GM18858 (cell line): Measurements from ENCODE around the gene BOLA2B.
"Not testable (repeated sequence)": the region's sequence is repeated elsewhere in the genome, so short reads cannot be mapped to it uniquely, and the experiment has no call there.

Experiments
- ATAC-seq: cut with Tn5 transposase; IDR thresholded peaks from one replicate; pipeline ENCODE4 v1.9.1; 2021; ENCODE audit not compliant: unreplicated experiment

Gene BOLA2B

GRCh38 chr16:30184891-30185682 lies 8.4 kb downstream of the BOLA2B start:
- no peak for ATAC-seq

- no peak for ATAC-seq
Measured at GRCh38 chr16:30184096-30184890, 9.2 kb downstream of the BOLA2B start.

GRCh38 chr16:30183233-30184095 lies 10.0 kb downstream of the BOLA2B start, which contains the start of gene CORO1A:
Gene CORO1A (plus strand): TSS chr16:30183602. CDS start chr16:30185210, 1,608 bp downstream.
- ATAC-seq = no peak

DNA sequence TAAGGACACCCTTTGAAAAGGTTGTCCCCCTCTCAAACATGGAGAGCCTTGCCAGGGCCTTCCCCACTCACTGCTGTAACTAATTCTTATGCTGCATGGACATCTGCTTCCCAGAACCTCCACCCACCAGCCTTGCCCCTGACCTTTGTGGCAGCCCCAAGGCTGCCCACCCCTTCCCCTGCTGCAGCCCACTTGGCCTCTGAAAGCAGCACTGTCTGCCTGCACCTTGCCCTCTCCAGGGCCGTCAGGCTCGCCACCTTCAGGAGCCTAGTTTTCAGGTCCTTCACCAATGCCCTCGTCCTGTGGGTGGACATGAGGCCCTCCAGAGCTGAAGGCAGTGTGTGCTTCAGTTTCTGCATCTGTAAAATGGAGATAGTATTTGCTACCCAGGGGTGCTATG lies 12.7 kb downstream of the BOLA2B start:
- ATAC-seq = no peak

- ATAC-seq = no peak
Measured at GRCh38 chr16:30179931-30180330, 13.5 kb downstream of the BOLA2B start.

- ATAC-seq = no peak
Measured at GRCh38 chr16:30179195-30179594, 14.3 kb downstream of the BOLA2B start.

GRCh38 chr16:30176876-30177275 lies 16.6 kb downstream of the BOLA2B start:
- ATAC-seq = not testable (repeated sequence)

- ATAC-seq = no peak
Measured at GRCh38 chr16:30173054-30173453, 20.4 kb downstream of the BOLA2B start.

GRCh38 chr16:30170145-30170544 lies 23.3 kb downstream of the BOLA2B start:
- ATAC-seq = not testable (repeated sequence)

GRCh38 chr16:30169416-30169815 lies 24.1 kb downstream of the BOLA2B start:
- ATAC-seq = not testable (repeated sequence)

GRCh38 chr16:30168746-30169145 lies 24.7 kb downstream of the BOLA2B start:
- not testable (repeated sequence) for ATAC-seq

DNA sequence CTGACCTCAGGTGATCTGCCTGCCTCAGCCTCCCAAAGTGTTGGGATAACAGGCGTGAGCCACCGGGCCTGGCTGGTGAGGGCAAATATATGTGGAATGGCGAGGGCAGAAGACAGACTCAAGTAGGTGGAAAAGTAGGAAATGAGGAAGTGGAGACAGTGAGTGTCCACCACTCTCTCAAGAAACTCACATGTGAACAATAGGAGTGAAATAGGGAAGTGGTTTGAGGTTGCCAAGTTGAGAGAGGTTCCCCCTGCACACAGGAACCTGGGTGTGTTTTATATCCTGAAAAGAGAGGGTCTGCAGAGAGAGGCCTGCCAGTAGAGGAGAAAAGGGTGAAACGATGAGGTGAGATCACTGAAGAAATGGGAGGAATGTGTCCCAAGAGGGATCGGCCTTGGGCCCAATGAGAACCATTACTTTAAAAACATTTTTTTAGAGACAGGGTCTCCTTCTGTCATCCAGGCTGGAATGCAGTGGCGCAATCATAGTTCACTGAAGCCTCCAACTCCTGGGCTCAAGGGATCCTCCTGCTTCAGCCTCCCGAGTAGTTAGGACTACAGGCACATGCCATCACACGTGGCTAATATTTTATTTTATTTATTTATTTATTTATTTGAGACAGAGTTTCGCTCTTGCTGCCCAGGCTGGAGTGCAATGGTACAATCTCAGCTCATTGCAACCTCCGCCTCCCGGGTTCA lies 27.1 kb downstream of the BOLA2B start:
- ATAC-seq = no peak

GRCh38 chr16:30163538-30163937 lies 29.9 kb downstream of the BOLA2B start:
- ATAC-seq = no peak

DNA sequence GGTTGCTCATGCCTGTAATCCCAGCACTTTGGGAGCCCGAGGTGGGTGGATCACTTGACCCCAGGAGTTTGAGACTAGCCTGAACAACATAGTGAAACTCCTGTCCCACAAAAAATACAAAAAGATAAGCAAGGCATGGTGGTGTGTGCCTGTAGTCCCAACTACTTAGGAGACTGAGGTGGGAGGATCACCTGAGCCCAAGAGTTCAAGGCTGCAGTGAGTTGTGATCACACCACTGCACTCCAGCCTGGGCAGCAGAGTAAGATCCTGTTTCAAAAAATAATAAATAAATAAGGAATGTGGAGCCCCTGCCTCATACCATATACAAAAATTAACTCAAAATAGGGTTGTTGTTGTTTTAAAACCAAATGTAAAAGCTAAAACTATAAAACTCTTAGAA lies 36.3 kb downstream of the BOLA2B start:
- ATAC-seq = no peak

DNA sequence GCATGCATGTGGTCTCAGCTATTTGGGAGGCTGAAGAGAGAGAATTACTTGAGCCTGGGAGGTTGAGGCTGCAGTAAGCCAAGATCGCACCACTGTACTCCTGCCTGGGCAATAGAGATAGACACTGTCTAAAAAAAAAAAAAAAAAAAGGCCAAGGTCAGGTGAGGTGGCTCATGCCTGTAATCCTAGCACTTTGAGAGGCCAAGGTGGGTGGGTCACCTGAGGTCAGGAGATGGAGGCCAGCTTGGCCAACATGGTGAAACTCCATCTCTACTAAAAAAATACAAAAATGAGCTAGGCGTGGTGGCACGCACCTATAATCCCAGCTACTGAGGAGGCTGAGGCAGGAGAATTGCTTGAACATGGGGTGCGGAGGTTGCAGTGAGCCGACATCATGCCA lies 38.3 kb downstream of the BOLA2B start:
- no peak for ATAC-seq

DNA sequence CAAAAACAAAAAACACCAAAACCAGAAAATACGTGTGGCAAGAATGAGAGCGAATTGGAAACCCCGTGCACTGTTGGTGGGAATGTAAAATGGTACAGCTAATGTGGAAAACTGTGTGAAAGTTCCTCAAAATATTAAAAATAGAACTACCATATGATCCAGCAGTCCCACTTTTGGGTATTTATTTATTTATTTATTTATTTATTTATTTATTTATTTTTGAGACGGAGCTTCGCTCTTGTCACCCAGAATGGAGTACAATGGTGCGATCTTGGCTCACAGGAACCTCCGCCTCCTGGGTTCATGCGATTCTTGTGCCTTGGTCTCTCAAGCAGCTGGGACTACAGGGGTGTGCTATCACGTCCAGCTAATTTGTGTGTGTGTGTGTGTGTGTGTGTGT lies 40.9 kb downstream of the BOLA2B start:
- no peak for ATAC-seq

DNA sequence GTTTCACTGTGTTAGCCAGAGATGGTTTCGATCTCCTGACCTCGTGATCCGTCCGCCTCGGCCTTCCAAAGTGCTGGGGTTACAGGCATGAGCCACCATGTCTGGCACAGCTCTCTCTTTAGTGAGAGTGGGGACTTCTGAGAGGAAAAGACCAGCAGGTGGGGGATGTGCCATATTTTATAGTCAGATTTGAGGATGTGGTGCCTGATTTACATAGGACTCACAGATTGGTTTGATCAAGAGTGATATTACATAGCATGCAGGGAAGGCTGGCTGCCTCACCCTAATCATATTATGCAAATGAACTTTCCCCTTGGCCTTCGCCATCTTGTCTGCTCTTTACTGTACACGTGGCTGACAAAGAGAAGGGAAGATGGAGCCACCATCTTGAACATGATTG lies 42.4 kb downstream of the BOLA2B start:
- ATAC-seq = no peak

GRCh38 chr16:30149250-30149930 lies 44.1 kb downstream of the BOLA2B start:
- ATAC-seq = no peak

DNA sequence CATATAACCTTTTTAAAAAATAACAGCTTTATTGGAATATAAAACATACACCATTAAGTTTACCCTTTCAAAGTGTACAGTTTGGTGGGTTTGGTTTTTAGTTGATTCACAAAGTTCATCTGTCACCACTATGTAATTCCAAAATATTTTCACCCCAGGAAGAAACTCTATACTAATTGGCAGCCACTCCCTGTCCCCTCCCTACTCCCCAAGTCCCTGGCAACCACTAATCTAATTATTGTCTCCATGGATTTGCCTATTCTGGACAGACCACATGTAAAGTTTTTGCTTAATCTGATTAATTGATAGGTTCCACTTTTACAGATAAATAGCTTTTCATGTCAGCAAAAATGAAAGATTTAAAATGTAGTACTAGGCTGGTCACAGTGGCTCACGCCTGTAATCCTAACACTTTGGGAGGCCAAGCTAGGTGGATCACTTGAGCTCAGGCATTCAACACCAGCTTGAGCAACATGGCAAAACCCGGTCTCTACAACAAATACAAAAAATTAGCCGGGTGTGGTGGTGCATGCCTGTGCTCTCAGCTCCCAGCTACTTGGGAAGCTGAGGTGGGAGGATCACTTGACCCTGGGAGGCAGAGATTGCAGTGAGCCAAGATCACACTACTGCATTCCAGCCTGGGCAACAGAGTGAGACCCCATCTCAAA lies 45.5 kb downstream of the BOLA2B start:
- ATAC-seq = no peak
